ENCODE results near the gene CCNG1. TPM values are rescaled to one million over a fixed set of nuclear protein-coding genes. Genes with fewer than 3 reads are reported as not detected.

Gene CCNG1
- total RNA-seq, 4 donors from 2014 or later, result 155 to 203 (median 187) TPM

DNA sequence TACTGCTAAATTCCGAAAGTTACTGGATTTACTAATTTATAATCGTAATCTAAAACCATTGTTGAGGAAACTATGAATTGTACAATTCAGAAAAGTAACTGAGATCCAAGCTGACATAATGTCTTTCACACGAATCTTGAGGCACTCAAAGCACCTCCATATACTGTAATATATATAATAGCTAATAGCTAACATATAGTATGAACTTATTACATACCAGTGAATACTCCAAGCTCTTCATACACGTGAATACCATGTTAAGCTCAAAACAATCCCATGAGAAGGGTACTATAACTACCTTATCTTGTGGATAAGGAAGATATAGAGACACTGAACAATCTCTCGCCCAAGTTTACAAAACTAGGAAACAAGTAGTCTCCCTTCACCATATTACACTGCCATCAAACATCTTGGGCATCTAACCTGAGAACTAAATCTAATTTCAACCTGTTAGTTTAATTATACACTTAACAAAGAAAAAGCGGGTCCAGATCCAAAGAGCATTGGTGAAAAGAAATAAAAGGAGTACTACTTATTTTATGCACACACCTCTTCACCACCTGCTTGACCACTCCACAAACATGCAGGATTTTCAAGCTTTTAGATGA lies 21.5 kb downstream of the CCNG1 start:
- TF ChIP-seq, protein P1, sequence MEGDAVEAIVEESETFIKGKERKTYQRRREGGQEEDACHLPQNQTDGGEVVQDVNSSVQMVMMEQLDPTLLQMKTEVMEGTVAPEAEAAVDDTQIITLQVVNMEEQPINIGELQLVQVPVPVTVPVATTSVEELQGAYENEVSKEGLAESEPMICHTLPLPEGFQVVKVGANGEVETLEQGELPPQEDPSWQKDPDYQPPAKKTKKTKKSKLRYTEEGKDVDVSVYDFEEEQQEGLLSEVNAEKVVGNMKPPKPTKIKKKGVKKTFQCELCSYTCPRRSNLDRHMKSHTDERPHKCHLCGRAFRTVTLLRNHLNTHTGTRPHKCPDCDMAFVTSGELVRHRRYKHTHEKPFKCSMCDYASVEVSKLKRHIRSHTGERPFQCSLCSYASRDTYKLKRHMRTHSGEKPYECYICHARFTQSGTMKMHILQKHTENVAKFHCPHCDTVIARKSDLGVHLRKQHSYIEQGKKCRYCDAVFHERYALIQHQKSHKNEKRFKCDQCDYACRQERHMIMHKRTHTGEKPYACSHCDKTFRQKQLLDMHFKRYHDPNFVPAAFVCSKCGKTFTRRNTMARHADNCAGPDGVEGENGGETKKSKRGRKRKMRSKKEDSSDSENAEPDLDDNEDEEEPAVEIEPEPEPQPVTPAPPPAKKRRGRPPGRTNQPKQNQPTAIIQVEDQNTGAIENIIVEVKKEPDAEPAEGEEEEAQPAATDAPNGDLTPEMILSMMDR (IDR thresholded peaks at IDR 0.05; ENCODE audit: low read depth), result no peak

DNA sequence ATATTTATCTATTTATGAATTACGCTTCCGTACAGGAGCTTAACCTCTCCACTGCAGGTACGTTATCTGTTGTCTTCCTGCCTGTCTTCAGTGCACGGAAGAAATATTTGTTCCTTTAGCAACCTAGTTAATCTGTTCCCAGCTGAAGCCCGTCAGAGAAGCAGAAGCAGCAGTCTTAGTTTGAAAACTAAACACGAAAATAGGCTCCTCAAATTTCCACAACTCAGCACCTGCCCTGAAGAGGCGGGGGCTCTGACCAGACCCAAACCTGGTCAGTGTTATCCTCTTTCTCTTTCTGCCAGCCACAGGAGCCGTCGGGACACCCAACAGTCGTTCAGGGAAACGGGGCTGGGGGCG lies 22.0 kb downstream of the CCNG1 start:
- TF ChIP-seq, protein P1 (IDR thresholded peaks at IDR 0.05; ENCODE audit: low read depth), result no peak

DNA sequence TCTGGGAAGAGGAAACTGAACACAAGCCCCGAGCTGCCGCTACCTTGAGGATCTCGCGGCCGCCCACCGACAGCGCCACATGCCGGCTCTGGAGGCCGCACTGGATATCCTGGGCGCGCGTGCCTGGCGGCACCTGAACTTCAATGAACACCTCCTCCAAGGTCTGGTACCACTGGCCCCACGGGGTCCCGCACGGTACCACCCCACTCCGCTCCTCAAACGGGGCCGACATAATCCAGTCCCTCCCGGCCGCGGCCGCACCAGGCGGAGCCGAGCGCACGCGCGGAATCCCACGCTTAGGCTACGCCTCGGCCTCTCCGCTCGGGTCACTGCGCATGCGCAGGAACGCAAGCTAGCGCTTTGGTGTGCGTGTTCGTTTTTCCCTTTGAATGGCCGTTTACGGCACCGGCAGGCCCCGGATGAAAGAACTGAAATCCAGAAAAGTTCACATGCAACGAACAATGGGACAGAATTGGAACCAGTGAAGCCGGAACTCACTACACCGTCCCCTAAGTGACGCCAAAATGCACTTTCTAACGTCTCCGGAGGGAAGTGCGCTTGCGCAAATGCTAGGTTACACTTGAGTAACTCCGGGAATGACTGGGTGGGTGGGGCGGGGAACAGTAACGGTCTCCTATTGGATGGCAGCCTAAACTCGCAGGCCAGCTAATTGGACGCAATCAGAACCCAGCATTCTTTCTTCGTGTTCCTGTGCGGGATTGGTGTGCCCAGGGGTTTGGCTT lies 22.6 kb downstream of the CCNG1 start, which contains the start of gene NUDCD2:
Gene NUDCD2 (minus strand): TSS at position 284 of the 743 bp plus-strand sequence. CDS start 52 bp downstream, at position 232.
- TF ChIP-seq, protein P1 (IDR thresholded peaks at IDR 0.05; ENCODE audit: low read depth), result no peak

DNA sequence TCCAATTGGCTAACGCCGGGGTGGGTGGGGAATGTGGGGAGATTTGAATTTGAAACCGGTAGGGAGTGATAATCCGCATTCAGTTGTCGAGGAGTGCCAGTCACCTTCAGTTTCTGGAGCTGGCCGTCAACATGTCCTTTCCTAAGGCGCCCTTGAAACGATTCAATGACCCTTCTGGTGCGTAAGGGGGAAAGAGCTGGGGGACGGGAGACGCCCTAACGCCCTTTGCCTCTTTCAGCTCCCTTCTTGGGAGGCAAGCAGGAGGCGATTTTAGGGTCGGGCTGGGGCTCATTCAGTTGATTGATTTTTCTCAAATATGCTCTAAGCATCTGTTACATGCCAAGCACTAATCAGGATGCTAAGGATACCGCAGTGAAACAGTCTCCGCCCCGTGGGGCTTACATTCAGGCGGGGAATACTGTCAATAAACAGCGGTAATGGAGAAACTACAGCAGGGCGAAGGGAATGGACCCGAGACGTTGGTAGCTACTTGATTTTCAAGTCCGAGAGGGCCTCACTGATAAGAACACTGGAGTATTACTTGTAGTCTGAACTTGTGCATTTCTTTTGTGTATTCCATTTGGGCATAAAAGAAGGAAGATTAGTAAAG lies 23.3 kb downstream of the CCNG1 start, which contains the start of gene HMMR:
Gene HMMR (plus strand): TSS at position 71 of the 610 bp plus-strand sequence. CDS start 61 bp downstream, at position 132.
- TF ChIP-seq, protein P1 (IDR thresholded peaks at IDR 0.05; ENCODE audit: low read depth), result no peak

DNA sequence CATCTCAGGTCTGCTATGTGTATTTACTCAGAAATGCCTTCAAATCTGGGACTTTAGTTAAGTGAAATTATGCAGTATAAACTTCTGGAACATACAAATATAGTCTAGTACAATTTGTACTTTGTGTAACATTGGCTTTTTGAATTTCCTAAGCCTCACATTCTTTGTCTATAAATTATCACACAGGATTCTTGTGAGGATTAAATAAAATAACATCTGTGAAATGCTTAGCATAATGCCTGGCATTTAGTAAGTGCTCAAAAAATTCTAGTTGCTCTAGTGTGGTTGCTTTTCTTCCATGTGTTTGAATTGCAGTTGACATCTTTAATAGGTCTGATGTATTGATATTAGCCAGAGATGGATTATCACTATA lies 25.7 kb downstream of the CCNG1 start:
- TF ChIP-seq, protein P1 (IDR thresholded peaks at IDR 0.05; ENCODE audit: low read depth), result no peak

DNA sequence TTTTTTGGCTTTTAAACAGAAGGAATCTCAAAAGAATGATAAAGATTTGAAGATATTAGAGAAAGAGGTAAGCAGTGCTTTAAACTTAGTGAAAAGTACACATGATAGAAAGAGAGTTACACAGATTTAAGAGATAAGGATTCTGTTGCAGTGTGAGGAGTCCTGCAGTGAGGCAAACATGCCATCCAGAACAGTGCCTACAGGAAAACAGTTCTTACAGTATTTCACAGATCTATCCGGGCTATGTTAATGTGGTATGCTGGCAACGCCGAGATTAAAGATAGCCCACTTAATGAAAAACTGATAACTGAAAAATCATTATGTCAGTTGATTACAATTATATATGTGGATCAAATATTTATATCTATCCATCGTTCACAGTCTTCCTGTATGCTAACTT lies 30.3 kb downstream of the CCNG1 start:
- TF ChIP-seq, protein P1 (IDR thresholded peaks at IDR 0.05; ENCODE audit: low read depth), result no peak

DNA sequence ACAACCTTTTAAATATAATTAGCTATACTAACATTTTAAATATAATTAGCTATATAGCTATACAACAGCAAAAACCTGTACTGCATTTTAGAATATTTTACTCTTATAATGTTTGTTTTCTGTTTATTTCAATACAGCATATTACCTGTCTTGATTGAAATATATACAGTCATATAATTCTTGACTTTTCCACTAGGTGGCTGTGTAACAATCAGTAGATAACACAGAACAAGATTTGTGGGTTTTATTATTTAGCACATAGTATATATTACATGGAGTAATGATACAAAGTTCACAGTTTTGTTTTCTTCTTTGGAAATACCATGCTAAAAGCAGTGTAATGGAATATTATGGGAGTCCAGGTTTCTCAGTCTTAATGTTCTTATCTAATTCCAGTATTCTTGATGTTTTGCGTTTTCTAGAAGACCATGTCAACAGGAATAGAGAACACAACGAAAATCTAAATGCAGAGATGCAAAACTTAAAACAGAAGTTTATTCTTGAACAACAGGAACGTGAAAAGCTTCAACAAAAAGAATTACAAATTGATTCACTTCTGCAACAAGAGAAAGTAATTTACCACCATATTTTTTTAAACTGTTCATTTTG lies 36.3 kb downstream of the CCNG1 start:
- TF ChIP-seq, protein P1 (IDR thresholded peaks at IDR 0.05; ENCODE audit: low read depth), result no peak
